ENCODE data around the gene NOVA1. TPM values are rescaled to one million over a fixed set of nuclear protein-coding genes. Genes with fewer than 3 reads are reported as not detected.
A peak's percentile ranks its signal among the peaks of the same experiment; 100 is the strongest.

NOVA1 gene
- total and polyA plus RNA-seq, 2 experiments from 2014 or later, result 0.32 to 1.6 TPM

DNA sequence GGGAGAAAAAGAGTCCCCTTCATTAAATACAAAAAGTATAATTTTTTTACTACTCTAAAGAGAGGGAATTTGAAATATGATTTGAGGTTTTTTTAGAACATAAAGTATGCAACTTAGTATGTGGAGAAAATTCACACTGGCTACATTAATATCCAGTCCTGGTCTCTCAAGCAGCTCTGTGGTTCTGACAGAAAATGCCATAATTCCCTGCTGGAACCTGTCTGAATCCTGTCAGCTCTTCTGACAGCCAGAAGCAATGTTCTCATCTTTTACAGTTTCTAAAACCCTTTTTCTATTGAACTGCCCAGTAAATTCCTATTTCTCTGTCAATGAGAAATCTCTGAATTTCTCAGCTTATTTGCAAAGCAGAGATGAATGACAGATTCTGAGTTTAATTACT lies 13.4 kb upstream of the NOVA1 start:
- Histone ChIP-seq H3K9me3 (ENCODE audit: low read depth) (no peaks in the 10 kb centered on the region), H4K20me1 (ENCODE audit: insufficient read depth) (no peaks in the 10 kb centered on the region), H3F3A (ENCODE audit: insufficient read depth) (peaks cover 6% of the 10 kb centered on the region; the same call in 1 of the 2 replicates), H3K4me1 (ENCODE audit: insufficient read depth) (0 out of 2 replicates have a peak, but pooled peaks cover 8% of the 10 kb centered on the region), H3K79me2 (ENCODE audit: insufficient read depth) (no peaks in the 10 kb centered on the region), H3K4me2 (ENCODE audit: unreplicated experiment) (no peak overlapping the region), H3K9me2 (ENCODE audit: insufficient read depth) (no peaks in the 10 kb centered on the region), H3K4me3 (no peak overlapping the region), H3K27me3 (replicated peaks; ENCODE audit: insufficient read depth) (no peaks in the 10 kb centered on the region), H3K9ac (no peak overlapping the region), H3K36me3 (ENCODE audit: low read depth) (no peaks in the 10 kb centered on the region), H3K27ac (no peak overlapping the region), H2AFZ (no peak overlapping the region)
- in situ Hi-C loops (cut with MboI), result no loop called here
- DNase-seq, result no peak
- TF ChIP-seq EZH2phosphoT487 (IDR thresholded peaks at IDR 0.05; ENCODE audit: insufficient read depth, low read depth), result no peak
- TF ChIP-seq EZH2 (IDR thresholded peaks at IDR 0.05; ENCODE audit: insufficient read depth, poor library complexity, severe bottlenecking), result no peak

DNA sequence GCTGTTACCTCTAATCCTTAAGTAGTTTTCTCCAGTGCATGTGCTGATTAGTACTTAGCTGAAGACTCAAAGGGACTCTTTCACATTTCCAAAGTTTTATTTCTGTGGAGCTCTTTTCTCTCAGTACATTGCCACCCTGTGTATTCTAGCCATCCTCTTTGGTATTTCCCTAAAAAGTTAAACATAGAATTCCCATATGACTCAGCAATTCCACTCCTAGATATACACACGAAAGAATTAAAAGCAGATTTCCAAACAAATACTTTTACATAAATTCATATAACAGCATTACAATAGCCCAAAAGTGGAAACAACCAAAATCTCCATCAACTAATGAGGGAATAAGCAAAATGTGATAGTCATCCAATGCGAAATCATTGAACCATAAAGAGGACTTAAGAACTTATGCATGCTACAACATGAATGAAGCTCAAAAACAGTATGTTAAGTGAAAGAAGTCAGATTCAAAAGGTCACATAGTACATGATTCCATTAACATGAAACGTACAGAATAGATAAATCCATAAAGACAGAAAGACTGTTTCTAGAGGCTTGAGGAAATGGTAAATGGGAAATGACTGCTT lies 9.0 kb upstream of the NOVA1 start:
- Histone ChIP-seq H4K20me1 (ENCODE audit: insufficient read depth) (no peaks in the 10 kb centered on the region), H3K4me3 (no peak overlapping the region), H3K9me2 (ENCODE audit: insufficient read depth) (no peaks in the 10 kb centered on the region), H3K27me3 (replicated peaks; ENCODE audit: insufficient read depth) (no peaks in the 10 kb centered on the region), H3K36me3 (ENCODE audit: low read depth) (no peaks in the 10 kb centered on the region), H3K9ac (no peak overlapping the region), H3K4me2 (ENCODE audit: unreplicated experiment) (no peak overlapping the region), H3K79me2 (ENCODE audit: insufficient read depth) (no peaks in the 10 kb centered on the region), H2AFZ (no peak overlapping the region; the same call in 1 of the 2 replicates), H3K9me3 (ENCODE audit: low read depth) (no peaks in the 10 kb centered on the region), H3K27ac (no peak overlapping the region), H3F3A (ENCODE audit: insufficient read depth) (peaks cover 6% of the 10 kb centered on the region; the same call in 1 of the 2 replicates), H3K4me1 (ENCODE audit: insufficient read depth) (0 out of 2 replicates have a peak, but pooled peaks cover 9% of the 10 kb centered on the region)
- peak; percentile 55 for DNase-seq
- in situ Hi-C loops (cut with MboI), result no loop called here
- WGBS, 2 experiments (ENCODE audit: low coverage in 1 of 2, low lambda C conversion rate in 2 of 2, missing lambda C conversion rate in 2 of 2), result 56 to 62% methylated on average over 3 of the region's 3 CpGs
- TF ChIP-seq EZH2 (IDR thresholded peaks at IDR 0.05; ENCODE audit: insufficient read depth, poor library complexity, severe bottlenecking), result no peak
- no peak for TF ChIP-seq EZH2phosphoT487 (IDR thresholded peaks at IDR 0.05; ENCODE audit: insufficient read depth, low read depth)

DNA sequence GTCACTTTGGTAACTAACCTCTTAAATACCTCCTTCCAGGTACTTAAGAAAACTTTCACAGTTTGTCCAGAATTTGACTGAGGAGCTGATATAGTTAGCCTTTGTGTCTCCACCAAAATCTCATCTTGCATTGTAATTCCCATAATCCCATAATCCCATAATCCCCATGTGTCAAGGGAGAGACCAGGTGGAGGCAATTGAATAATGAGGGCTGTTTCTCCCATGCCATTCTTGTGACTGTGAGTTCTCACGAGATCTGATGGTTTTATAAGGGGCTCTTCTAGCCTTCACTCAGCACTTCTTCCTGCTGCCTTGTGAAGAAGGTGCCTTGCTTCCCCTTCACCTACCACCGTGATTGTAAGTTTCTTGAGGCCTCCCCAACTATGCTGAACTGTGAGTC lies 7.8 kb upstream of the NOVA1 start:
- H3K4me2 ChIP-seq (ENCODE audit: unreplicated experiment), result no peak overlapping the region
- H2AFZ ChIP-seq, result no peak overlapping the region
- 0 out of 2 replicates have a peak, but pooled peaks cover 9% of the 10 kb centered on the region for H3K4me1 ChIP-seq (ENCODE audit: insufficient read depth)
- H3K27me3 ChIP-seq (replicated peaks; ENCODE audit: insufficient read depth), result no peaks in the 10 kb centered on the region
- no peaks in the 10 kb centered on the region for H3K79me2 ChIP-seq (ENCODE audit: insufficient read depth)
- no peaks in the 10 kb centered on the region for H4K20me1 ChIP-seq (ENCODE audit: insufficient read depth)
- TF ChIP-seq EZH2phosphoT487 (IDR thresholded peaks at IDR 0.05; ENCODE audit: insufficient read depth, low read depth) (no peak), EZH2 (IDR thresholded peaks at IDR 0.05; ENCODE audit: insufficient read depth, poor library complexity, severe bottlenecking) (no peak)
- peaks cover 6% of the 10 kb centered on the region; the same call in 1 of the 2 replicates for H3F3A ChIP-seq (ENCODE audit: insufficient read depth)
- no peak for DNase-seq
- H3K36me3 ChIP-seq (ENCODE audit: low read depth), result no peaks in the 10 kb centered on the region
- H3K27ac ChIP-seq, result no peak overlapping the region
- no peak overlapping the region for H3K4me3 ChIP-seq
- in situ Hi-C loops (cut with MboI), result no loop called here
- H3K9me2 ChIP-seq (ENCODE audit: insufficient read depth), result no peaks in the 10 kb centered on the region
- H3K9ac ChIP-seq, result no peak overlapping the region
- WGBS, 2 experiments (ENCODE audit: low coverage in 1 of 2, low lambda C conversion rate in 2 of 2, missing lambda C conversion rate in 2 of 2), result 54 to 67% methylated on average over 2 of the region's 2 CpGs
- no peaks in the 10 kb centered on the region for H3K9me3 ChIP-seq (ENCODE audit: low read depth)

DNA sequence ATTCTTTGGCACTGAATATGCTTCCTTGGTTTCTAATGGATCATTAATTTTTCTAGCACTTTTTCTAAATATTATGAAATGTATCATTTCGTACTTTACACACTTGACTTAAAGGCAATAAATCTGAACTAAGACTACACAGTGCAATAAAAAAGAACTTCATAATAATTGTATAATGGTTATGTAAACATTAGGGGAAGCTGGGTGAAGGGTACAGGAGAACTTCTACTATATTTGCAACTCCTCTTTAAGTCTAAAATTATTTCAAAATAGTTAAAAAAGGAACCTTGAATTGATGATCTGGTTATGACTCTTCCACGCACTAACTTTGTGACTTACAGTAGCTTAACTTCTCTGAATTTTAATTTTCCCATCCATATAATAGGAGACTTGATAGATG lies 5.1 kb upstream of the NOVA1 start:
- no peaks in the 10 kb centered on the region for H3K79me2 ChIP-seq (ENCODE audit: insufficient read depth)
- no peak for TF ChIP-seq EZH2phosphoT487 (IDR thresholded peaks at IDR 0.05; ENCODE audit: insufficient read depth, low read depth)
- no peak for TF ChIP-seq EZH2 (IDR thresholded peaks at IDR 0.05; ENCODE audit: insufficient read depth, poor library complexity, severe bottlenecking)
- in situ Hi-C loops (cut with MboI), result no loop called here

More for the DNA sequence above, 5.1 kb upstream of the NOVA1 start:
- H3K27me3 ChIP-seq (replicated peaks; ENCODE audit: insufficient read depth), result no peaks in the 10 kb centered on the region
- no peak overlapping the region for H3K9ac ChIP-seq
- no peak overlapping the region for H2AFZ ChIP-seq
- no peak overlapping the region for H3K4me3 ChIP-seq
- no peak overlapping the region for H3K4me2 ChIP-seq (ENCODE audit: unreplicated experiment)
- no peaks in the 10 kb centered on the region for H4K20me1 ChIP-seq (ENCODE audit: insufficient read depth)
- no peaks in the 10 kb centered on the region for H3K9me3 ChIP-seq (ENCODE audit: low read depth)
- WGBS, 2 experiments (ENCODE audit: low coverage in 1 of 2, low lambda C conversion rate in 2 of 2, missing lambda C conversion rate in 2 of 2), result 84 to 88% methylated on average over 2 of the region's 2 CpGs
- H3K27ac ChIP-seq, result no peak overlapping the region
- peaks cover 6% of the 10 kb centered on the region; the same call in 1 of the 2 replicates for H3F3A ChIP-seq (ENCODE audit: insufficient read depth)
- DNase-seq, result no peak
- no peaks in the 10 kb centered on the region for H3K36me3 ChIP-seq (ENCODE audit: low read depth)
- peaks cover 9% of the 10 kb centered on the region; the same call in 1 of the 2 replicates for H3K4me1 ChIP-seq (ENCODE audit: insufficient read depth)
- H3K9me2 ChIP-seq (ENCODE audit: insufficient read depth), result no peaks in the 10 kb centered on the region
